H1 (cell line): Measurements from ENCODE around the gene EPB41L3. TPM values are rescaled to one million over a fixed set of nuclear protein-coding genes. Genes with fewer than 3 reads are reported as not detected.

Experiments
- CTCF ChIA-PET: fragments of 300-600 bp; sonication (Branson Sonifier 250); formaldehyde crosslinking; loops from one replicate; lab custom pipeline; 2021; ENCODE audit not compliant: partially characterized antibody; lab: Charles Lee
- POLR2A ChIA-PET: fragments of 300-600 bp; sonication (Branson Sonifier 250); formaldehyde crosslinking; loops from one replicate; lab custom pipeline; 2021; ENCODE audit warnings: inconsistent platforms; ENCODE audit not compliant: partially characterized antibody; lab: Charles Lee
- DNase-seq, 2 experiments: peaks; one replicate each; pipeline versions ENCODE4 v3.0.0 to v3.0.0-alpha.2; 2010 to 2022; ENCODE audit warnings: low spot score in 2 of 2, low read depth in 1 of 2, mixed read lengths in 1 of 2
- FAIRE-seq: peaks from 2 replicates; lab custom pipeline; 2011; peaks lifted over from hg19 to GRCh38; lab: Jason Lieb, UNC
- H2AFZ ChIP-seq: 2 replicates; pipeline ENCODE4 v1.8.1; 2012; ENCODE audit warnings: low read length, inconsistent platforms
- H2AK5ac ChIP-seq: 2 replicates; pipeline ENCODE4 v1.6.1; 2013; ENCODE audit warnings: low read depth, low read length
- H2BK120ac ChIP-seq: replicated peaks from 2 replicates; pipeline ENCODE3; 2013; ENCODE audit warnings: low read depth, low read length, inconsistent platforms
- H2BK12ac ChIP-seq: 2 replicates; pipeline ENCODE4 v1.6.1; 2013; ENCODE audit warnings: low read depth, low read length
- H2BK15ac ChIP-seq: 2 replicates; pipeline ENCODE4 v1.6.1; 2013; ENCODE audit warnings: low read length
- H2BK20ac ChIP-seq: 2 replicates; pipeline ENCODE4 v1.6.1; 2013; ENCODE audit warnings: low read length
- H2BK5ac ChIP-seq: 2 replicates; pipeline ENCODE4 v1.6.1; 2013; ENCODE audit warnings: low read depth, low read length
- H3K14ac ChIP-seq: 2 replicates; pipeline ENCODE4 v1.6.1; 2013; ENCODE audit warnings: inconsistent platforms; ENCODE audit not compliant: insufficient read length
- H3K18ac ChIP-seq: 2 replicates; pipeline ENCODE4 v1.6.1; 2013; ENCODE audit warnings: low read length; ENCODE audit errors: extremely low read depth
- H3K23ac ChIP-seq: 2 replicates; pipeline ENCODE4 v1.6.1; 2013; ENCODE audit warnings: inconsistent platforms; ENCODE audit not compliant: insufficient read length
- H3K23me2 ChIP-seq: 2 replicates; pipeline ENCODE4 v1.6.1; 2013; ENCODE audit warnings: low read depth, low read length
- H3K27ac ChIP-seq: 2 replicates; pipeline ENCODE4 v1.6.1; 2011; ENCODE audit warnings: low read depth, low read length, inconsistent platforms
- H3K27me3 ChIP-seq, 4 experiments: replicated peaks in 1 of 4; 1 replicate in 1 of 4; 2 replicates in 3 of 4; pipeline versions ENCODE4 v1.6.1 to v1.8.1; 2011 to 2013; ENCODE audit warnings: low read length in 3 of 4, mild to moderate bottlenecking in 3 of 4, inconsistent platforms in 2 of 4, mixed read lengths in 2 of 4, moderate library complexity in 1 of 4; ENCODE audit not compliant: control insufficient read depth in 3 of 4, insufficient read depth in 3 of 4; ENCODE audit errors: extremely low read depth in 1 of 4
- H3K36me3 ChIP-seq, 4 experiments: 2 replicates each; pipeline versions ENCODE4 v1.6.1 to v1.8.1; 2011 to 2013; ENCODE audit warnings: mild to moderate bottlenecking in 4 of 4, low read length in 3 of 4, moderate library complexity in 2 of 4, control low read depth in 1 of 4, inconsistent platforms in 1 of 4; ENCODE audit not compliant: insufficient read depth in 4 of 4, control insufficient read depth in 2 of 4
- H3K4ac ChIP-seq: replicated peaks from 2 replicates; pipeline ENCODE3; 2013; ENCODE audit warnings: low read length, low read depth, mixed read lengths, inconsistent platforms; ENCODE audit not compliant: insufficient read length
- H3K4me1 ChIP-seq, 4 experiments: replicated peaks in 1 of 4; 1 replicate in 1 of 4; 2 replicates in 3 of 4; pipeline versions ENCODE4 v1.6.1 to v1.8.1; 2011 to 2013; ENCODE audit warnings: low read length in 3 of 4, inconsistent platforms in 2 of 4, mixed read lengths in 1 of 4; ENCODE audit not compliant: insufficient read depth in 4 of 4, control insufficient read depth in 3 of 4
- H3K4me2 ChIP-seq, 2 experiments: 2 replicates each; pipeline versions ENCODE4 v1.6.1 to v1.8.1; 2011 to 2013; ENCODE audit warnings: low read depth in 2 of 2, low read length in 2 of 2, control low read depth in 1 of 2, inconsistent platforms in 1 of 2, mild to moderate bottlenecking in 1 of 2; ENCODE audit not compliant: insufficient read depth in 1 of 2
- H3K4me3 ChIP-seq, 4 experiments: fragments of 200-600, 300-600 bp in 1 of 4; sonication (generic), shearing (Covaris generic), sonication (Bioruptor Twin) in 1 of 4; 2 replicates each; pipeline versions ENCODE4 v1.5.1 to v1.8.1; 2011 to 2016; ENCODE audit warnings: low read length in 4 of 4, low read depth in 3 of 4, control low read depth in 2 of 4, inconsistent platforms in 2 of 4, mild to moderate bottlenecking in 2 of 4, mixed read lengths in 1 of 4, moderate library complexity in 1 of 4; ENCODE audit not compliant: insufficient read depth in 2 of 4; ENCODE audit errors: extremely low read depth in 1 of 4
- H3K56ac ChIP-seq: replicated peaks from 2 replicates; pipeline ENCODE3; 2013; ENCODE audit warnings: low read depth, mild to moderate bottlenecking, mixed read lengths, low read length, inconsistent platforms; ENCODE audit not compliant: insufficient read length
- H3K79me1 ChIP-seq: 2 replicates; pipeline ENCODE4 v1.6.1; 2013; ENCODE audit warnings: low read depth, low read length, control low read depth
- H3K79me2 ChIP-seq, 2 experiments: 2 replicates each; pipeline versions ENCODE4 v1.6.1 to v1.8.1; 2012 to 2013; ENCODE audit warnings: low read length in 2 of 2, mild to moderate bottlenecking in 2 of 2, inconsistent platforms in 1 of 2; ENCODE audit not compliant: insufficient read depth in 2 of 2, control insufficient read depth in 1 of 2
- H3K9ac ChIP-seq, 4 experiments: replicated peaks in 1 of 4; 1 replicate in 1 of 4; 2 replicates in 3 of 4; pipeline versions ENCODE4 v1.6.1 to v1.8.1; 2011 to 2013; ENCODE audit warnings: low read depth in 3 of 4, low read length in 3 of 4, control low read depth in 2 of 4, mild to moderate bottlenecking in 2 of 4, moderate library complexity in 2 of 4, inconsistent platforms in 1 of 4; ENCODE audit errors: extremely low read depth in 1 of 4
- H3K9me3 ChIP-seq, 2 experiments: 2 replicates each; pipeline versions ENCODE4 v1.6.1 to v1.8.1; 2012 to 2013; ENCODE audit warnings: mild to moderate bottlenecking in 2 of 2, moderate library complexity in 2 of 2, control low read depth in 1 of 2, inconsistent platforms in 1 of 2, low read depth in 1 of 2, low read length in 1 of 2, mixed read lengths in 1 of 2; ENCODE audit not compliant: insufficient read depth in 2 of 2
- H4K20me1 ChIP-seq, 2 experiments: replicated peaks in 1 of 2; 2 replicates each; pipeline versions ENCODE3 to v1.8.1; 2011 to 2013; ENCODE audit warnings: inconsistent platforms in 2 of 2, low read length in 2 of 2, mild to moderate bottlenecking in 1 of 2; ENCODE audit not compliant: insufficient read depth in 2 of 2, control insufficient read depth in 1 of 2
- H4K5ac ChIP-seq: 2 replicates; pipeline ENCODE4 v1.6.1; 2013; ENCODE audit warnings: low read length, low read depth, mixed read lengths, inconsistent platforms; ENCODE audit not compliant: insufficient read length
- H4K8ac ChIP-seq: 2 replicates; pipeline ENCODE4 v1.8.0; 2013; ENCODE audit warnings: mild to moderate bottlenecking, moderate library complexity, low read length, inconsistent platforms; ENCODE audit not compliant: insufficient read depth; ENCODE audit errors: extremely low read depth
- H4K91ac ChIP-seq: replicated peaks from 2 replicates; pipeline ENCODE3; 2013; ENCODE audit warnings: low read length, mixed read lengths, inconsistent platforms; ENCODE audit not compliant: insufficient read length
- BCL11A ChIP-seq, 2 experiments: IDR thresholded peaks; one replicate each; pipeline ENCODE4 v1.6.1; 2011; ENCODE audit warnings: low read depth in 2 of 2, low read length in 2 of 2, mild to moderate bottlenecking in 2 of 2
- EGR1 ChIP-seq: IDR thresholded peaks from 2 replicates; pipeline ENCODE4 v1.6.1; 2011; ENCODE audit warnings: low read depth, low read length, borderline replicate concordance
- SAP30 ChIP-seq: fragments of 300-600 bp; sonication (generic); IDR thresholded peaks from 2 replicates; pipeline ENCODE4 v1.7.1; 2012; ENCODE audit warnings: low read length, moderate library complexity, mild to moderate bottlenecking, inconsistent platforms; ENCODE audit not compliant: insufficient read depth, insufficient replicate concordance
- WGBS, 2 experiments: shearing (Covaris generic) in 1 of 2; methylation state at CpG; one replicate each; pipeline versions ENCODE4 v1.1.6 to v1.1.7; 2013 to 2015; ENCODE audit warnings: low lambda C conversion rate in 2 of 2, mixed read lengths in 2 of 2, inconsistent platforms in 1 of 2, low coverage in 1 of 2, missing lambda C conversion rate in 1 of 2; ENCODE audit not compliant: insufficient replicate concordance in 2 of 2, insufficient coverage in 1 of 2, insufficient read length in 1 of 2; ENCODE audit errors: extremely low coverage in 1 of 2, missing lambda C conversion rate in 1 of 2; 5-methylcytosine and 5-hydroxymethylcytosine counted together
- polyA plus RNA-seq, 7 experiments: library from polyadenylated mRNA; depleted of rRNA in 3 of 7; stranded (reverse) in 5 of 7; unstranded in 2 of 7; fragments of >200 nt in 5 of 7; fragments of 200-250 nt in 2 of 7; gene quantifications; 1 replicate in 5 of 7; 2 replicates in 1 of 7; 4 replicates in 1 of 7; pipeline versions ENCODE4 v1.2.1 to v1.2.3, GENCODE V29; 2011 to 2013; ENCODE audit warnings: missing spikeins in 2 of 7, mixed read lengths in 2 of 7
- total RNA-seq: library from RNA; stranded (reverse); fragmentation: NEBNext Ultra II Directional; extraction: Animal tissue kit (Norgen Biotek cat#: 25700); gene quantifications from 2 replicates; pipeline ENCODE4 v1.2.1, GENCODE V29; 2021

EPB41L3 gene
- total and polyA plus RNA-seq, 2 of the 8 experiments (the other 6 are each of a cell fraction or from before 2014, with no cell fraction given): 7.9 to 16.1 TPM

- no peak overlapping the region for H4K8ac ChIP-seq
- H3K9me3 ChIP-seq: no peaks in the 10 kb centered on the region
- H2BK12ac ChIP-seq: no peak overlapping the region
- no peak overlapping the region for H3K18ac ChIP-seq
- no peak overlapping the region for H3K23ac ChIP-seq
- H3K4me2 ChIP-seq: no peak overlapping the region
- no peak overlapping the region for H2BK20ac ChIP-seq
- H3K9ac ChIP-seq: no peak overlapping the region
- H4K91ac ChIP-seq: no peak overlapping the region
- no peak overlapping the region for H3K4me3 ChIP-seq
- H4K5ac ChIP-seq: no peak overlapping the region
- no peak for DNase-seq
- no peaks in the 10 kb centered on the region for H3K27me3 ChIP-seq
- no peaks in the 10 kb centered on the region for H3K4me1 ChIP-seq
- H3K79me1 ChIP-seq: no peaks in the 10 kb centered on the region
- no peak overlapping the region for H3K56ac ChIP-seq
- H2BK120ac ChIP-seq: no peak overlapping the region
- H3K79me2 ChIP-seq: no peaks in the 10 kb centered on the region
- FAIRE-seq: no peak
- no peaks in the 10 kb centered on the region for H3K23me2 ChIP-seq
- ChIA-PET CTCF (no interaction called here), POLR2A (interaction anchor here (0.7 kb wide), 1 partner anchor 23 kb away, joined by 3 read pairs; no protein-coding TSS in a partner anchor)
- H3K27ac ChIP-seq: no peak overlapping the region
- no peaks in the 10 kb centered on the region for H4K20me1 ChIP-seq
- H2AK5ac ChIP-seq: no peak overlapping the region
- no peak overlapping the region for H2BK15ac ChIP-seq
- no peak overlapping the region for H3K14ac ChIP-seq
- H2AFZ ChIP-seq: no peak overlapping the region
- no peak overlapping the region for H2BK5ac ChIP-seq
- TF ChIP-seq EGR1 (no peak), SAP30 (no peak), BCL11A (IDR thresholded peaks at IDR 0.05; ENCODE audit: low read depth in 2 of 2, low read length in 2 of 2) (no peak)
- no peaks in the 10 kb centered on the region for H3K36me3 ChIP-seq
- WGBS, 2 experiments: 84% methylated on average over 8 of the region's 8 CpGs; no CpG with 5 or more reads in 1 of the 2 experiments
- H3K4ac ChIP-seq: no peak overlapping the region
Observed at GRCh38 chr18:5391409-5391808, 152.4 kb downstream of the EPB41L3 start.
